ENCODE data around the gene ZNF30. TPM values are rescaled to one million over a fixed set of nuclear protein-coding genes. Genes with fewer than 3 reads are reported as not detected.

The ZNF30 gene
- total and polyA plus RNA-seq, 2 experiments from 2014 or later = 2.2 TPM

- in situ Hi-C loops (cut with MboI) = no loop called here
- Histone ChIP-seq H3K4me2 (ENCODE audit: unreplicated experiment) (no peak overlapping the region), H3K36me3 (ENCODE audit: low read depth) (no peaks in the 10 kb centered on the region), H4K20me1 (ENCODE audit: insufficient read depth) (no peaks in the 10 kb centered on the region), H3K9ac (no peak overlapping the region), H3K4me3 (no peak overlapping the region), H3F3A (ENCODE audit: insufficient read depth) (no peaks in the 10 kb centered on the region), H3K27ac (no peak overlapping the region), H3K9me2 (ENCODE audit: insufficient read depth) (no peaks in the 10 kb centered on the region), H3K79me2 (ENCODE audit: insufficient read depth) (no peaks in the 10 kb centered on the region), H2AFZ (no peak overlapping the region), H3K4me1 (ENCODE audit: insufficient read depth) (no peaks in the 10 kb centered on the region), H3K27me3 (replicated peaks; ENCODE audit: insufficient read depth) (0 out of 2 replicates have a peak, but pooled peaks cover 9% of the 10 kb centered on the region), H3K9me3 (ENCODE audit: low read depth) (no peaks in the 10 kb centered on the region)
- no peak for DNase-seq
- 41 to 42% methylated on average over 3 of the region's 3 CpGs for WGBS, 2 experiments (ENCODE audit: low coverage in 1 of 2, low lambda C conversion rate in 2 of 2, missing lambda C conversion rate in 2 of 2)
- TF ChIP-seq EZH2 (IDR thresholded peaks at IDR 0.05; ENCODE audit: insufficient read depth, poor library complexity, severe bottlenecking) = no peak
- TF ChIP-seq EZH2phosphoT487 (IDR thresholded peaks at IDR 0.05; ENCODE audit: insufficient read depth, low read depth) = no peak
Measured at GRCh38 chr19:34976611-34977010, 49.9 kb downstream of the ZNF30 start.

- Histone ChIP-seq H3K4me1 (ENCODE audit: insufficient read depth) (no peaks in the 10 kb centered on the region), H3K9me2 (ENCODE audit: insufficient read depth) (no peaks in the 10 kb centered on the region), H2AFZ (no peak overlapping the region), H3K79me2 (ENCODE audit: insufficient read depth) (no peaks in the 10 kb centered on the region), H3K4me3 (no peak overlapping the region), H3K36me3 (ENCODE audit: low read depth) (no peaks in the 10 kb centered on the region), H3K27me3 (replicated peaks; ENCODE audit: insufficient read depth) (0 out of 2 replicates have a peak, but pooled peaks cover 12% of the 10 kb centered on the region), H3K4me2 (ENCODE audit: unreplicated experiment) (no peak overlapping the region), H3K9ac (no peak overlapping the region), H3K9me3 (ENCODE audit: low read depth) (no peaks in the 10 kb centered on the region), H3K27ac (no peak overlapping the region), H3F3A (ENCODE audit: insufficient read depth) (no peaks in the 10 kb centered on the region), H4K20me1 (ENCODE audit: insufficient read depth) (no peaks in the 10 kb centered on the region)
- TF ChIP-seq EZH2phosphoT487 (IDR thresholded peaks at IDR 0.05; ENCODE audit: insufficient read depth, low read depth) = no peak
- TF ChIP-seq EZH2 (IDR thresholded peaks at IDR 0.05; ENCODE audit: insufficient read depth, poor library complexity, severe bottlenecking) = no peak
- in situ Hi-C loops (cut with MboI) = no loop called here
- WGBS, 2 experiments (ENCODE audit: low coverage in 1 of 2, low lambda C conversion rate in 2 of 2, missing lambda C conversion rate in 2 of 2) = 34 to 39% methylated on average over 12 of the region's 12 CpGs
- DNase-seq = no peak
Measured at GRCh38 chr19:34979819-34980640, 53.3 kb downstream of the ZNF30 start.

GRCh38 chr19:34982275-34982674, 55.6 kb downstream of the ZNF30 start:
- H3K9me2 ChIP-seq (ENCODE audit: insufficient read depth) = no peaks in the 10 kb centered on the region
- no peak overlapping the region for H3K4me2 ChIP-seq (ENCODE audit: unreplicated experiment)
- no peaks in the 10 kb centered on the region for H4K20me1 ChIP-seq (ENCODE audit: insufficient read depth)
- H3K27me3 ChIP-seq (replicated peaks; ENCODE audit: insufficient read depth) = 0 out of 2 replicates have a peak, but pooled peaks cover 12% of the 10 kb centered on the region
- H3K4me1 ChIP-seq (ENCODE audit: insufficient read depth) = no peaks in the 10 kb centered on the region
- H3K9me3 ChIP-seq (ENCODE audit: low read depth) = no peaks in the 10 kb centered on the region
- no peaks in the 10 kb centered on the region for H3K36me3 ChIP-seq (ENCODE audit: low read depth)
- H3K9ac ChIP-seq = no peak overlapping the region
- H3K4me3 ChIP-seq = no peak overlapping the region
- in situ Hi-C loops (cut with MboI) = no loop called here
- no peaks in the 10 kb centered on the region for H3F3A ChIP-seq (ENCODE audit: insufficient read depth)
- H2AFZ ChIP-seq = no peak overlapping the region
- no peak overlapping the region for H3K27ac ChIP-seq
- 46 to 47% methylated on average over 5 of the region's 5 CpGs for WGBS, 2 experiments (ENCODE audit: low coverage in 1 of 2, low lambda C conversion rate in 2 of 2, missing lambda C conversion rate in 2 of 2)
- H3K79me2 ChIP-seq (ENCODE audit: insufficient read depth) = no peaks in the 10 kb centered on the region
- DNase-seq = no peak
- TF ChIP-seq EZH2phosphoT487 (IDR thresholded peaks at IDR 0.05; ENCODE audit: insufficient read depth, low read depth) = no peak
- no peak for TF ChIP-seq EZH2 (IDR thresholded peaks at IDR 0.05; ENCODE audit: insufficient read depth, poor library complexity, severe bottlenecking)

GRCh38 chr19:34983786-34984185, 57.1 kb downstream of the ZNF30 start:
- Histone ChIP-seq H3K27me3 (replicated peaks; ENCODE audit: insufficient read depth) (0 out of 2 replicates have a peak, but pooled peaks cover 12% of the 10 kb centered on the region), H3K4me3 (no peak overlapping the region), H3K36me3 (ENCODE audit: low read depth) (no peaks in the 10 kb centered on the region), H3K9ac (no peak overlapping the region), H3K79me2 (ENCODE audit: insufficient read depth) (no peaks in the 10 kb centered on the region), H3K9me2 (ENCODE audit: insufficient read depth) (no peaks in the 10 kb centered on the region), H3K27ac (no peak overlapping the region), H3F3A (ENCODE audit: insufficient read depth) (no peaks in the 10 kb centered on the region), H3K4me2 (ENCODE audit: unreplicated experiment) (no peak overlapping the region), H2AFZ (no peak overlapping the region), H3K9me3 (ENCODE audit: low read depth) (no peaks in the 10 kb centered on the region), H3K4me1 (ENCODE audit: insufficient read depth) (no peaks in the 10 kb centered on the region), H4K20me1 (ENCODE audit: insufficient read depth) (no peaks in the 10 kb centered on the region)
- 42 to 62% methylated on average over 4 of the region's 4 CpGs for WGBS, 2 experiments (ENCODE audit: low coverage in 1 of 2, low lambda C conversion rate in 2 of 2, missing lambda C conversion rate in 2 of 2)
- no peak for DNase-seq
- TF ChIP-seq EZH2phosphoT487 (IDR thresholded peaks at IDR 0.05; ENCODE audit: insufficient read depth, low read depth) = no peak
- TF ChIP-seq EZH2 (IDR thresholded peaks at IDR 0.05; ENCODE audit: insufficient read depth, poor library complexity, severe bottlenecking) = no peak
- in situ Hi-C loops (cut with MboI) = no loop called here

Measured in GM23248 (cell line).